HG03342 (cell line): ENCODE data around the gene KIAA1958.

Source experiments
- ATAC-seq: cut with Tn5 transposase; IDR thresholded peaks from one replicate; pipeline ENCODE4 v1.9.1; 2021; ENCODE audit warnings: mild to moderate bottlenecking, moderate library complexity; ENCODE audit not compliant: unreplicated experiment

The KIAA1958 gene, protein sequence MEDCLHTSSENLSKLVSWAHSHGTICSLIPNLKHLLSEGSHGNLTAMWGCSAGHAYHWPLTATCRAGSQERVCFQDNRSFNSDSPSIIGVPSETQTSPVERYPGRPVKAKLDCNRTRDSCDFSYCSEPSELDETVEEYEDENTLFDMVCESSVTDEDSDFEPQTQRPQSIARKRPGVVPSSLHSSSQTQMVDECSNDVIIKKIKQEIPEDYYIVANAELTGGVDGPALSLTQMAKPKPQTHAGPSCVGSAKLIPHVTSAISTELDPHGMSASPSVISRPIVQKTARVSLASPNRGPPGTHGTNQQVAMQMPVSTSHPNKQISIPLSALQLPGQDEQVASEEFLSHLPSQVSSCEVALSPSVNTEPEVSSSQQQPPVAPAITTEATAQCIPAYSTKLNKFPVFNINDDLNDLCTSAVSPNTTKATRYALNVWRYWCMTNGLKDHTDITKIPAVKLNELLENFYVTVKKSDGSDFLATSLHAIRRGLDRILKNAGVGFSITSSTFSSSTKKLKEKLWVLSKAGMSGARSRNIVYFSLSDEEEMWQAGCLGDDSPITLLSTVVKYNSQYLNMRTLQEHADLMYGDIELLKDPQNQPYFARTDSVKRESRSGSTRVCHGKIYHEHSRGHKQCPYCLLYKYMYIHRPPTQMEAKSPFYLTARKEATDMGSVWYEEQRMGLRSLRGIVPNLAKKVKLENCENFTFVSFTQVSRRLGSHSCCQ

DNA sequence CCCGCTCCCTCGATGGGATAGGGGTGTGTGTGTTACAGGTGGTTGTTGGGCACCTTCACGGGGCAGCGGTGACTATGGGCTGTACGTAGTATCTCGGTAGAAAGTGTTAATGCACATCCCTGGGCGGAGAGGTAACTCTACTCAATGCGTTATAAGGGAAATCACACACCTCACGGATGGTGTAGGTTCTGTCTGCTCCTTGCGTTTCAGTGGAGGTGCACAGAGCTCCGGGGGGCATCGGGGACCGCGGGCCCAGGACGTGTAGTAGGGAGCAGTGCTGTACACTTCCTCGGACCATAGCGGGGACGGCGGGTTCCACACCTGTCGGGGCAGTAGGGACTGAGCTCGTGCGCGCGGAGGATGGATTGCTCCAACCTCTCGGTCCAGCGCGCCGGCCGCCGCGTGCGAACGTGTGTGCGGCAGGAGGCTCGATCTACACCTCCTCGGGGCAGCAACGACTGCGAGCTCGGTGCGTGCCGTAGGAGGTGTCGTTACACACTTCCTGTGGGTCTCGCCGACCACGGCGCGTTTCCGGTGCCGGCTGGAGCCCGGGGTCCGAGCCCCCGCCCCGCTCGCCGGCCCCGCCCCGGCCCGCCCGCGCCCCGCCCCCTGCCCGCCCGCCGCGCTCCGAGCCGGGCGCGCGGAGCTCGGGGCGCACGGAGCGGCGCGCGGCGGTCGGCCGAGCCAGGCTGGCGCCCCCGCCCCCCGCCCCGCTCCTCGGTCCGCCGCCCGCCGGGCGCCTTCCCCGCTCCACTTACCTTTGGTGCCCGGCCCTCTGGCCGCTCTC, at the start of gene KIAA1958:
Gene KIAA1958 (plus strand): TSS at position 607 of the 787 bp plus-strand sequence. CDS start 87,254 bp downstream, outside the sequence.
- peak; percentile 89 for ATAC-seq

DNA sequence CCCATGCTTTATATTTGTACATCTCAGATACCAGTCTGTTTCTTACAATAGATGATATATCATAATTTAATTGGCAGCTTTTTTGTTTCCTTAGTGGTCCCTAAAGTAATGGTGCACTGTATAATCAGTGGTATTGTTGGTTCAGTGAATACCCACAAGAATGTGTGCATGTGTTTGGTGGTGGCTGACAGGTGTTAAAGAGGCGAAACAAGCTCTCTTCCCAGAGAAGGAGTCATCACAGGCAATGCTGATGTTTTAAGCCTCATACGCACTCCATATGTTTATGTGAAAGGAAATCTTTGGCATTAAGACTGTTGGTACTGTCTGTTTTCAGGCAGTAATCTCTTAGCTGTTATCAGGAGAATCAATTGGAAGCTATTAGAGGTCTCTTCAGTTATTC, 49.2 kb upstream of the KIAA1958 start:
- no peak for ATAC-seq

DNA sequence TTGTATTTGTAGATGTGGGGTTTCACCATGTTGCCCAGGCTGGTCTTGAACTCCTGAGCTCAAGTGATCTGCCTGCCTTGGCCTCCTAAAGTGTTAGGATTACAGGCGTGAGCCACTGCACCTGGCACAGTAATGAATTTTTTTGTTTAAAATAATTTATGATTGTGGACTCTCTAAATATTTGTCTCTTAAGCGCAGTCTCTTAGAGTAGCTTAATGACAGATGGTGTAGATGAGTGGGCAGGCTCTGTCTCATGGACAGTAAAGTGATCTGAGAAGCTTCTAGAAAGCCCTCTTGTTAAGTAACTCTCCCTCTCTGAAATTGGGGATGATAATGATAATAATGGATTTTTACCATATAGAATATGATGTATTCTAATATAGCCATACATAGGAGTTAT, 47.5 kb upstream of the KIAA1958 start:
- no peak for ATAC-seq

- no peak for ATAC-seq
Measured at GRCh38 chr9:112439825-112440224, 46.8 kb upstream of the KIAA1958 start.

DNA sequence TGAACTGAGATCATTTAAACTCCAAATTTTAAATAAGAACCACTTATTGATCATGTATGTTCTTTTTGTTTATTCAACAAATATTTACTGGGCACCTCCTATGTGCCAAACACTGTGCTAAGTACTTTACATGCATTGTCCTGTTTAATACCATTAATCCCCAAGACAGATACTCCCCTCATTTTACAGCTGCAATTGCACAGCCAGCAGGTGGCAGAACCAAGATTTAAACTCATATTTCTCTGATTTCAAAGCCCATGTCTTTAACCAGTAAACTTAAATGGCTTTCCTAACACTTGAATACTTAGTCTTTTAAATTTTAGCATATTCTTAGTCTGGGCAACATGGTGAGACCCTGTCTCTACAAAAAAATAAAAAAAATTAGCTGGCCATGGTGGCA, 43.4 kb upstream of the KIAA1958 start:
- no peak for ATAC-seq

DNA sequence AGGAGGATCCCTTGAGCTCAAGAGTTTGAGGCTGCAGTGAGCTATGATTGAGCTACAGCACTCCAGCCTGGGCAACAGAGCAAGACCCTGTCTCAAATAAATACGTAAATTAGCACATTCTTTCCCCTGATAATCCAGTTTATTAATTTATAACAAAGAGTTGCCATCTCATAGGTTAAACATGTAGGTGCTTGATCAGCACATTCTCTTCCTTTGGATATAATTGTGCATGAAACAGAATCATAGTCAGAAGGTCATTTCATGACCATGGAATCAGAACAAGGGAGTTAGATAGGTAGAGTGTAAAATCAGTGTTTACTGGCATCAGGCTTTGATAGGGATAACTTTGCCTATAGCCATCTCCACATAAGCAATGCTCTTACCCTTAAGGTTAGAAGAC, 43.0 kb upstream of the KIAA1958 start:
- no peak for ATAC-seq

- no peak for ATAC-seq
Measured at GRCh38 chr9:112445196-112445595, 41.4 kb upstream of the KIAA1958 start.

DNA sequence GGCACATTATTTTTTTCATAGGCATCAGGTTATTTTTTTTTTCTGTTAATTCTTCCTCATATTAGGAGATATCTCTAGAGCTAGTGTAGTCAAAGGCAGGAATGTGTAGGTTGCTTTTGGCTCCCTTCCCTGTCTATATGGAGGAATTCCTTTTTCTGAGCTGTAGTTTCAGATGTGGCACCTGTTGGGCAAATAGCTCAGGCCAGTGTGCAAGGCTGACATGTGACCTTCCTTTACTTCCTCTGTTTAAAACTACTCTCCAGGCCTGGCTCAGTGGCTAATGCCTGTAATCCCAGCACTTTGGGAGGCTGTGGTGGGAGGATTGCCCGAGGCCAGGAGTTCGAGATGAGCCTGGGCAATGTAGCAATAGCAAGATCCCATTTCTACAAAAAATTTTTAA, 40.5 kb upstream of the KIAA1958 start:
- ATAC-seq = no peak

DNA sequence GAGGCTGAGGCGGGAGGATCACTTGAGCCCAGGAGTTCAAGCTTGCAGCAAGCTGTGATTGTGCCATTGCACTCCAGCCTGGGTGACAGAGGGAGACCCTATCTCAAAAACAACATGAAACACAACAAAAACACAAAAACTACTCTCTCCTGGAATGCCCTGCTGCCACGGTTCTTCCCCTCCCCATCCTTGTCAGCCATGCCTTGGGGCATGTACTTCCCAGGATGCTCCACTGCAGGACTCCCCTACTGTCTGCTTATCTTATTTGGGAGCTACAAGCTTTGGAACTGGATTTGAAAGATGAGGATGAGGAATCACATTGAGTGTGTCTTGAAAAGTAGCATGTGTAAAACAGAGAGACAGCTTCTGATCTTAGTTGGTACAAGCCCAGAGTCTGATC, 40.1 kb upstream of the KIAA1958 start:
- ATAC-seq = no peak

GRCh38 chr9:112447283-112447761, 39.3 kb upstream of the KIAA1958 start:
- no peak for ATAC-seq

DNA sequence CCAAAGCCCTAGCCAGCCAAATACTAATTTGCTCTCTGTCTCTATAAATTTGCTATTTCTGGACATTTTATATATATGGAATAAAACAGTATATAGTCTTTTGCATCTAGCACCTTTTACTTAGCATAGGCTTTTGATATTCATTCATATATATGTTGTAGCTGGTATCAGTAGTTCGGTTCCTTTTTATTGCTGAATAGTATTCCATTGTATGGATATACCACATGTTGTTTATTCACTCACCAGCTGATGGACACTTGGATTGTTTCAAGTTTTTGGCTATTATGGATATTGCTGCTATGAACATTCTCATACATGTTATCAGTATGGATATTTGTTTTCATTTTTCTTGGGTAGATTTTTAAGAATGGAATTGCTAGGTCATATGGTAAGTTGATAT, 23.8 kb upstream of the KIAA1958 start:
- ATAC-seq = no peak

GRCh38 chr9:112465352-112465751, 21.3 kb upstream of the KIAA1958 start:
- ATAC-seq = no peak

- no peak for ATAC-seq
Measured at GRCh38 chr9:112472996-112473395, 13.6 kb upstream of the KIAA1958 start.

DNA sequence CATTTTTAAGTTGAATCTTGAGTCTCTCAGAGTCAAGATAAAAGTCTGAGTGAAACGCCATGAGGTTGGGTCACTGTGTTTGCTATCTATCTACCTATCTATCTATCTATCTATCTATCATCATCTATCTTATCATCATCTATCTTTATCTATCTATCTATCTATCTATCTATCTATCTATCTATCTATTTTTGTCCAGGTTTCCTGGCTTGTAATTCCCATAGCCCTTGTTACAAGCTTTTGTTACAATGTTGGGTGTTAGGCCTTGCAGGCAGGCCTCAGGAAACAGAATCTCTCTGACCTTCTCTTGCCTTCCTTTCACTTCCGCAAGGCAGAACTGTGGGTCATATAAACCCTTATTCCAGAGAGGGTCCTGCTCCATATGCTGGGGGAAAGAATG, 12.6 kb upstream of the KIAA1958 start:
- ATAC-seq = no peak

GRCh38 chr9:112475318-112475717, 11.3 kb upstream of the KIAA1958 start:
- no peak for ATAC-seq

DNA sequence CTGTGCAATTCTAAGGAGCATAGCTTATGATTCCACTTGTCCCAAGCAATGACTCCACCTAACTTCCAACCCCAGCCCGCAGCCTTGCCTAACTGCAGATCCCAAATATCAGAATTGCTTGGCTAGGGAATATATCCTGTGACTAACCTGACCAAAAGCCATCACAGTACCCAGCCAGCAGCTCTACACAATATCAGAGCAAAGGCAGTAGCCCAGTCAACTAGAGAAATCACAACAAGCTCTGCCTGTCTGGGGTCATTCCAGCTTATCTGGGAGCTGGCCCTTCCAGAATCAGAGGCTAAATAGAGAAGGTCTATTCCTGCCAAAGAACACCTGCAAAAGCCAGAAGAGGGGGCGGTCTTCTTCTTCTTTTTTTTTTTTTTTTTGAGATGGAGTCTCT, 9.3 kb upstream of the KIAA1958 start:
- ATAC-seq = no peak

- no peak for ATAC-seq
Measured at GRCh38 chr9:112479221-112479620, 7.4 kb upstream of the KIAA1958 start.

GRCh38 chr9:112484607-112485006, 2.0 kb upstream of the KIAA1958 start:
- no peak for ATAC-seq

DNA sequence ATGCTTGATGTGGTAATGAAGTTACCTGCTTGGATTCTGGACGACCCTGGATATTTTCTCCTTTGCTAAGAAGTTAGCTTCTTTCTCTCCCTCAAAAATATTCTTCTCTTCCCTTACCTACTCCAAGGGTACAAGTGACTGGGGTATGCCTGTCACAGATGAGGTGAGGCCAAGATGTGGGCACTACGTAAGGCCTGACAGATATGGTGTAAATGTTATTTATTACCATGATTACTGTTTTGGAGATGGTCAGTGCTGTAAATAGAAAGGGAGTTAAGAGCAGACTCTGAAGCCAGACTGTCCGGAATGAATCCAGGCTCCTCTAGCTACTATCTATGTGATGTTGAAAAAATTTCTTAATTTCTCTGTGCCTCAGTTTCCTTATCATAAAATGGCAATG, 1.1 kb upstream of the KIAA1958 start:
- ATAC-seq = no peak

GRCh38 chr9:112487008-112487798, 576 bp downstream of the KIAA1958 start:
- peak; percentile 41 for ATAC-seq
